Right lobe of liver (tissue), 4 donors: ENCODE measurements around the gene CDC23.

ENCODE experiments used
- POLR2A ChIP-seq: fragments of 450-650 bp; IDR thresholded peaks from one replicate; pipeline ENCODE4 v1.6.1; 2017; ENCODE audit warnings: antibody characterized with exemption, mild to moderate bottlenecking
- TF ChIP-seq, protein P1 (sequence below), 4 donors: fragments of 200-600 bp in 3 of 4; fragments of 450-650 bp in 1 of 4; IDR thresholded peaks; one replicate each; pipeline versions ENCODE4 v1.5.1 to v1.8.0; 2016 to 2022; ENCODE audit warnings: antibody characterized with exemption in 4 of 4, mild to moderate bottlenecking in 2 of 4
- donor health status: DM: no; HTN: no; CAD: no.
- donor health status: DM: no; HTN: no; CAD: no.
- donor health status: DM: no; HTN: yes; CAD: no.

- no peak for TF ChIP-seq POLR2A
- TF ChIP-seq, protein P1, sequence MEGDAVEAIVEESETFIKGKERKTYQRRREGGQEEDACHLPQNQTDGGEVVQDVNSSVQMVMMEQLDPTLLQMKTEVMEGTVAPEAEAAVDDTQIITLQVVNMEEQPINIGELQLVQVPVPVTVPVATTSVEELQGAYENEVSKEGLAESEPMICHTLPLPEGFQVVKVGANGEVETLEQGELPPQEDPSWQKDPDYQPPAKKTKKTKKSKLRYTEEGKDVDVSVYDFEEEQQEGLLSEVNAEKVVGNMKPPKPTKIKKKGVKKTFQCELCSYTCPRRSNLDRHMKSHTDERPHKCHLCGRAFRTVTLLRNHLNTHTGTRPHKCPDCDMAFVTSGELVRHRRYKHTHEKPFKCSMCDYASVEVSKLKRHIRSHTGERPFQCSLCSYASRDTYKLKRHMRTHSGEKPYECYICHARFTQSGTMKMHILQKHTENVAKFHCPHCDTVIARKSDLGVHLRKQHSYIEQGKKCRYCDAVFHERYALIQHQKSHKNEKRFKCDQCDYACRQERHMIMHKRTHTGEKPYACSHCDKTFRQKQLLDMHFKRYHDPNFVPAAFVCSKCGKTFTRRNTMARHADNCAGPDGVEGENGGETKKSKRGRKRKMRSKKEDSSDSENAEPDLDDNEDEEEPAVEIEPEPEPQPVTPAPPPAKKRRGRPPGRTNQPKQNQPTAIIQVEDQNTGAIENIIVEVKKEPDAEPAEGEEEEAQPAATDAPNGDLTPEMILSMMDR (IDR thresholded peaks at IDR 0.05), result no peak
Observed at GRCh38 chr5:138159666-138160065, 53.5 kb downstream of the CDC23 start.
